Esophagus mucosa (tissue), 1 donor: ENCODE results near the gene WIPI1. TPM values are rescaled to one million over a fixed set of nuclear protein-coding genes. Genes with fewer than 3 reads are reported as not detected.

Experiments used
- ATAC-seq: fragments of 200-7000 bp; cut with Tn5 transposase; one replicate; pipeline ENCODE4 v1.9.1; 2020
- total RNA-seq: library from RNA; stranded (reverse); gene quantifications from one replicate; pipeline ENCODE4 v1.2.4, GENCODE V29; 2023
- donor health status: DM: yes; HTN: yes; CAD: no.

The WIPI1 gene
- total RNA-seq, 1 donor from 2014 or later, result 13.3 TPM

GRCh38 chr17:68460146-68460545 is 2.9 kb upstream of the WIPI1 start:
- no peak for ATAC-seq

GRCh38 chr17:68459037-68459639 is 1.8 kb upstream of the WIPI1 start:
- ATAC-seq, result no peak

GRCh38 chr17:68458260-68459036 is 1.2 kb upstream of the WIPI1 start:
- no peak for ATAC-seq

- peak; percentile 97 for ATAC-seq
Observed at GRCh38 chr17:68457539-68458259, 403 bp upstream of the WIPI1 start.

GRCh38 chr17:68456339-68457167 is 743 bp downstream of the WIPI1 start:
- ATAC-seq, result peak; percentile 28

GRCh38 chr17:68455901-68456338 is 1.4 kb downstream of the WIPI1 start:
- no peak for ATAC-seq

- no peak for ATAC-seq
Observed at GRCh38 chr17:68453991-68454665, 3.2 kb downstream of the WIPI1 start.

GRCh38 chr17:68452724-68453290 is 4.5 kb downstream of the WIPI1 start:
- no peak for ATAC-seq

- no peak for ATAC-seq
Observed at GRCh38 chr17:68451670-68452354, 5.5 kb downstream of the WIPI1 start.

GRCh38 chr17:68450801-68451200 is 6.5 kb downstream of the WIPI1 start:
- no peak for ATAC-seq

- ATAC-seq, result no peak
Observed at GRCh38 chr17:68450391-68450790, 6.9 kb downstream of the WIPI1 start.

- no peak for ATAC-seq
Observed at GRCh38 chr17:68449021-68449739, 8.1 kb downstream of the WIPI1 start.

GRCh38 chr17:68446626-68447041 is 10.7 kb downstream of the WIPI1 start:
- no peak for ATAC-seq

- no peak for ATAC-seq
Observed at GRCh38 chr17:68445671-68446070, 11.6 kb downstream of the WIPI1 start.

GRCh38 chr17:68443972-68444464 is 13.3 kb downstream of the WIPI1 start:
- no peak for ATAC-seq

GRCh38 chr17:68441070-68441770 is 16.1 kb downstream of the WIPI1 start:
- ATAC-seq, result no peak

- no peak for ATAC-seq
Observed at GRCh38 chr17:68440526-68440925, 16.8 kb downstream of the WIPI1 start.

GRCh38 chr17:68439656-68440290 is 17.5 kb downstream of the WIPI1 start:
- no peak for ATAC-seq
